ENCODE results near the gene ANXA3. TPM values are rescaled to one million over a fixed set of nuclear protein-coding genes. Genes with fewer than 3 reads are reported as not detected.
A peak's percentile ranks its signal among the peaks of the same experiment; 100 is the strongest.

The ANXA3 gene
- polyA plus RNA-seq, 1 of the 3 experiments (the other 2 are of a cell fraction), result 13.8 TPM

GRCh38 chr4:78652282-78652876, 100.8 kb downstream of the ANXA3 start:
- CTCF ChIA-PET, result interaction anchor here (0.8 to 1.0 kb wide), 2 partner anchors 39 kb away, joined by 3 read pairs; no protein-coding TSS in a partner anchor

More at GRCh38 chr4:78652282-78652876, 100.8 kb downstream of the ANXA3 start:
- Histone ChIP-seq H3K9ac (no peak overlapping the region), H3K4me1 (ENCODE audit: control insufficient read depth in 1 of 2, insufficient read depth in 2 of 2, low read depth in 1 of 2, low read length in 1 of 2) (peaks cover 12 to 17% of the 10 kb centered on the region in 2 experiments), H3K79me2 (ENCODE audit: insufficient read depth) (no peaks in the 10 kb centered on the region), H3K27me3 (ENCODE audit: insufficient read depth) (no peaks in the 10 kb centered on the region), H3K4me3 (ENCODE audit: low read depth in 2 of 2, low read length in 1 of 2) (no peak overlapping the region), H2AFZ (ENCODE audit: low read depth) (peak overlapping the region; percentile 4; the same call in 1 of the 2 replicates), H3F3A (replicated peaks; ENCODE audit: insufficient read depth) (peaks cover 16% of the 10 kb centered on the region), H4K20me1 (ENCODE audit: insufficient read depth) (no peaks in the 10 kb centered on the region), H3K9me3 (no peaks in the 10 kb centered on the region), H3K9me2 (no peaks in the 10 kb centered on the region), H3K4me2 (no peak overlapping the region), H3K27ac (ENCODE audit: low read depth in 2 of 2, low read length in 1 of 2) (peak overlapping the region in 1 of 2 experiments; percentile 17; a peak in 2 of 4 replicates), H3K36me3 (replicated peaks in 1 of 2; ENCODE audit: control insufficient read depth in 1 of 2, insufficient read depth in 2 of 2, low read length in 1 of 2) (no peaks in the 10 kb centered on the region)
- 76% methylated on average over 1 of the region's 1 CpG for WGBS (ENCODE audit: low lambda C conversion rate)
- DNase-seq, result no peak
- POLR2A ChIA-PET, result no interaction called here
- TF ChIP-seq EZH2phosphoT487 (IDR thresholded peaks at IDR 0.05; ENCODE audit: borderline replicate concordance, low read depth) (no peak), CTCF (IDR thresholded peaks at IDR 0.05) (no peak), NFIC (IDR thresholded peaks at IDR 0.05; ENCODE audit: borderline replicate concordance) (no peak), PBX3 (IDR thresholded peaks at IDR 0.05) (peak; percentile 37), RCOR1 (IDR thresholded peaks at IDR 0.05; ENCODE audit: low read length) (no peak), IRF3 (IDR thresholded peaks at IDR 0.05; ENCODE audit: low read depth, low read length) (no peak)
